Lung (tissue), 12 donors: ENCODE data around the gene KNG1. TPM values are rescaled to one million over a fixed set of nuclear protein-coding genes. Genes with fewer than 3 reads are reported as not detected.

ENCODE experiments used
- ATAC-seq: fragments of 200-7000 bp; cut with Tn5 transposase; one replicate; pipeline ENCODE4 v1.9.1; 2020; ENCODE audit warnings: moderate number of reproducible peaks; ENCODE audit not compliant: insufficient read depth, low FRiP score
- DNase-seq, 3 donors: peaks; one replicate each; pipeline ENCODE4 v3.0.0-alpha.2; 2013 to 2017
- H3K27ac ChIP-seq, 2 donors: one replicate each; pipeline ENCODE4 v1.5.1; 2013; ENCODE audit warnings: mild to moderate bottlenecking in 2 of 2, moderate library complexity in 2 of 2, control low read depth in 1 of 2, inconsistent platforms in 1 of 2, low read depth in 1 of 2, low read length in 1 of 2
- H3K27me3 ChIP-seq, 3 donors: one replicate each; pipeline ENCODE4 v1.5.1; 2013; ENCODE audit warnings: low read length in 2 of 3; ENCODE audit not compliant: control insufficient read depth in 3 of 3, insufficient read depth in 3 of 3
- H3K36me3 ChIP-seq, 4 donors: one replicate each; pipeline ENCODE4 v1.5.1; 2013; ENCODE audit warnings: low read length in 4 of 4, mild to moderate bottlenecking in 1 of 4, moderate library complexity in 1 of 4; ENCODE audit not compliant: control insufficient read depth in 4 of 4, insufficient read depth in 4 of 4
- H3K4me1 ChIP-seq, 5 donors: one replicate each; pipeline ENCODE4 v1.5.1; 2013; ENCODE audit warnings: low read length in 5 of 5, mild to moderate bottlenecking in 2 of 5, moderate library complexity in 1 of 5; ENCODE audit not compliant: control insufficient read depth in 5 of 5, insufficient read depth in 5 of 5
- H3K4me3 ChIP-seq: one replicate; pipeline ENCODE4 v1.5.1; 2013; ENCODE audit warnings: mild to moderate bottlenecking, control low read depth, moderate library complexity
- H3K9ac ChIP-seq, 2 donors: one replicate each; pipeline ENCODE4 v1.5.1; 2013; ENCODE audit warnings: low read length in 2 of 2, control low read depth in 1 of 2; ENCODE audit not compliant: insufficient read depth in 1 of 2
- H3K9me3 ChIP-seq, 4 donors: one replicate each; pipeline ENCODE4 v1.5.1; 2013; ENCODE audit warnings: low read length in 3 of 4, mild to moderate bottlenecking in 1 of 4, moderate library complexity in 1 of 4; ENCODE audit not compliant: control insufficient read depth in 4 of 4, insufficient read depth in 3 of 4
- CTCF ChIP-seq: IDR thresholded peaks from 2 replicates; pipeline ENCODE4 v1.5.1; 2012; ENCODE audit warnings: mild to moderate bottlenecking; ENCODE audit errors: control extremely low read depth, extremely low read depth
- WGBS, 2 donors: extraction: QIAGEN DNeasy Blood & Tissue Kit; methylation state at CpG; one replicate each; pipeline ENCODE4 v1.1.7; 2013; 5-methylcytosine and 5-hydroxymethylcytosine counted together
- polyA plus RNA-seq, 2 donors: library from polyadenylated mRNA; stranded (reverse); fragments of 200-250 nt; gene quantifications; one replicate each; pipeline ENCODE4 v1.2.1, GENCODE V29; 2013
- total RNA-seq, 2 donors: library from RNA; depleted of rRNA in 1 of 2; stranded (reverse); fragments of >200 nt in 1 of 2; gene quantifications; one replicate each; pipeline ENCODE4 v1.2.1, GENCODE V29; 2014 to 2021
- donor health status: control.
- donor health status: control.
- donor health status: Bipolar disorder and iron deficiency.
- donor health status: healthy.
- donor health status: DM: yes; HTN: yes; CAD: no.

KNG1 gene
- total and polyA plus RNA-seq, 4 donors: 0.07 to 0.23 (median 0.13) TPM

- Histone ChIP-seq H3K27me3 (no peaks in the 10 kb centered on the region), H3K9me3 (no peaks in the 10 kb centered on the region), H3K9ac (no peak overlapping the region), H3K27ac (no peak overlapping the region), H3K4me3 (peak overlapping the region; percentile 21), H3K36me3 (no peaks in the 10 kb centered on the region), H3K4me1 (peaks cover 0 to 4% (median 0%) of the 10 kb centered on the region in 5 donors)
- ATAC-seq (peak; percentile 10), DNase-seq (no peak)
- 8% methylated on average over 26 of the region's 26 CpGs for WGBS, 2 donors
- no peak for TF ChIP-seq CTCF
Observed at GRCh38 chr3:186772281-186772694, 55.1 kb downstream of the KNG1 start.

GRCh38 chr3:186772701-186773417 is 55.7 kb downstream of the KNG1 start:
- peak overlapping the region; percentile 21 for H3K4me3 ChIP-seq
- 17 to 20% methylated on average over 28 of the region's 28 CpGs for WGBS, 2 donors
- no peaks in the 10 kb centered on the region for H3K27me3 ChIP-seq
- H3K9me3 ChIP-seq: no peaks in the 10 kb centered on the region
- no peaks in the 10 kb centered on the region for H3K36me3 ChIP-seq
- H3K9ac ChIP-seq: no peak overlapping the region
- ATAC-seq (peak; percentile 78), DNase-seq (peak; percentile 37 to 68 (median 53))
- peaks cover 0 to 4% (median 0%) of the 10 kb centered on the region in 5 donors for H3K4me1 ChIP-seq
- H3K27ac ChIP-seq: peak overlapping the region in 1 of 2 donors; percentile 35
- no peak for TF ChIP-seq CTCF

- Histone ChIP-seq H3K27me3 (no peaks in the 10 kb centered on the region), H3K36me3 (no peaks in the 10 kb centered on the region), H3K27ac (no peak overlapping the region), H3K4me3 (no peak overlapping the region), H3K9ac (no peak overlapping the region), H3K9me3 (no peaks in the 10 kb centered on the region), H3K4me1 (peaks cover 0 to 4% (median 0%) of the 10 kb centered on the region in 5 donors)
- ATAC-seq: no peak
- no peak for TF ChIP-seq CTCF
- DNase-seq: no peak
- WGBS, 2 donors: 71 to 72% methylated on average over 8 of the region's 8 CpGs
Observed at GRCh38 chr3:186775999-186776398, 58.8 kb downstream of the KNG1 start.
